Measurements from ENCODE around the gene OLFML1. TPM values are rescaled to one million over a fixed set of nuclear protein-coding genes. Genes with fewer than 3 reads are reported as not detected.

OLFML1 gene
- total RNA-seq, 4 donors from 2014 or later, result 5.0 to 111 (median 23.8) TPM

GRCh38 chr11:7457211-7457610 lies 28.1 kb upstream of the OLFML1 start:
- intact Hi-C loops (cut with DNase I; ENCODE audit: low total_unique reads), result no loop called here
- no peak for TF ChIP-seq POLR2A (IDR thresholded peaks at IDR 0.05)
- TF ChIP-seq CTCF (IDR thresholded peaks at IDR 0.05), result no peak

GRCh38 chr11:7462706-7463105 lies 22.6 kb upstream of the OLFML1 start:
- no peak for TF ChIP-seq CTCF (IDR thresholded peaks at IDR 0.05)
- intact Hi-C loops (cut with DNase I; ENCODE audit: low total_unique reads), result no loop called here

More at GRCh38 chr11:7457211-7457610, 28.1 kb upstream of the OLFML1 start:
- Histone ChIP-seq H3K27me3 (no peaks in the 10 kb centered on the region), H3K27ac (no peak overlapping the region), H3K4me3 (no peak overlapping the region), H3K4me1 (no peaks in the 10 kb centered on the region), H3K9me3 (no peaks in the 10 kb centered on the region), H3K36me3 (peaks cover 0 to 3% of the 10 kb centered on the region in 2 donors)
- DNase-seq, result no peak

GRCh38 chr11:7467652-7468051 lies 17.7 kb upstream of the OLFML1 start:
- no peak for DNase-seq
- Histone ChIP-seq H3K4me3 (no peak overlapping the region), H3K9me3 (no peaks in the 10 kb centered on the region), H3K4me1 (no peaks in the 10 kb centered on the region), H3K27ac (no peak overlapping the region), H3K36me3 (no peaks in the 10 kb centered on the region), H3K27me3 (no peaks in the 10 kb centered on the region)
- no peak for TF ChIP-seq CTCF (IDR thresholded peaks at IDR 0.05)
- intact Hi-C loops (cut with DNase I; ENCODE audit: low total_unique reads), result no loop called here

More at GRCh38 chr11:7462706-7463105, 22.6 kb upstream of the OLFML1 start:
- Histone ChIP-seq H3K27ac (no peak overlapping the region), H3K36me3 (peaks cover 0 to 3% of the 10 kb centered on the region in 2 donors), H3K4me3 (no peak overlapping the region), H3K4me1 (no peaks in the 10 kb centered on the region), H3K27me3 (no peaks in the 10 kb centered on the region), H3K9me3 (no peaks in the 10 kb centered on the region)
- no peak for DNase-seq

GRCh38 chr11:7469351-7469865 lies 15.9 kb upstream of the OLFML1 start:
- no peak overlapping the region for H3K27ac ChIP-seq
- no peaks in the 10 kb centered on the region for H3K36me3 ChIP-seq
- TF ChIP-seq CTCF (IDR thresholded peaks at IDR 0.05) (no peak), POLR2A (IDR thresholded peaks at IDR 0.05) (no peak)
- intact Hi-C loops (cut with DNase I; ENCODE audit: low total_unique reads), result no loop called here
- H3K9me3 ChIP-seq, result no peaks in the 10 kb centered on the region
- no peak overlapping the region for H3K4me3 ChIP-seq
- H3K4me1 ChIP-seq, result no peaks in the 10 kb centered on the region
- DNase-seq, result no peak
- no peaks in the 10 kb centered on the region for H3K27me3 ChIP-seq

GRCh38 chr11:7471071-7471470 lies 14.2 kb upstream of the OLFML1 start:
- Histone ChIP-seq H3K4me1 (no peaks in the 10 kb centered on the region), H3K9me3 (no peaks in the 10 kb centered on the region), H3K36me3 (no peaks in the 10 kb centered on the region), H3K27ac (no peak overlapping the region), H3K4me3 (no peak overlapping the region), H3K27me3 (no peaks in the 10 kb centered on the region)
- intact Hi-C loops (cut with DNase I; ENCODE audit: low total_unique reads), result no loop called here
- TF ChIP-seq POLR2A (IDR thresholded peaks at IDR 0.05), result no peak
- no peak for TF ChIP-seq CTCF (IDR thresholded peaks at IDR 0.05)
- DNase-seq, result no peak

Data from uterus (tissue), 4 donors.